Measurements from ENCODE around the gene CPEB1.

DNA sequence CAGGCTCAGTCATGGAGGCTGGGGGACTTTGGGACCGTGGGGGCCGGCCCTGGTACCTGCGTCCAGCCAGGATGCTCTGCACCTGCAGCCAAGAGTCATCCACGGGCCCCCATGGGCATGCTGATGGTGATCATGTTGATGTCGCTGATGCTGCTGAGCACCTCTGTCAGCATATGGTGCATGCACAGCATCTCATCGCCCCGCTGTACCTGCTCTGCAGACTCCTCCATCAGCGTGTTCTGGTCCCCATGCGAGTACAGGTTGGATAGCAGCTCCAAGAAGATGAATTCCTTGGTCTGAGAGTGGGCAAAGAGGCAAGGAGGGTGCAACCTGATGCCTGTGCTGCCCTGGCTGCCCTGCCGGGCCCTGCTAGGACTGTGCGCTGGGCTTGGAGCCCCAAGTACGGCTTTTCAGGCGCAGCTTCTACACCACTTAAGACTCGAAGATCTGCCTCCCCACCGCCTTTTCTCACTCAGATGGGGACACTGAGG lies 114.1 kb downstream of the CPEB1 start:
- TF ChIP-seq, protein P1, sequence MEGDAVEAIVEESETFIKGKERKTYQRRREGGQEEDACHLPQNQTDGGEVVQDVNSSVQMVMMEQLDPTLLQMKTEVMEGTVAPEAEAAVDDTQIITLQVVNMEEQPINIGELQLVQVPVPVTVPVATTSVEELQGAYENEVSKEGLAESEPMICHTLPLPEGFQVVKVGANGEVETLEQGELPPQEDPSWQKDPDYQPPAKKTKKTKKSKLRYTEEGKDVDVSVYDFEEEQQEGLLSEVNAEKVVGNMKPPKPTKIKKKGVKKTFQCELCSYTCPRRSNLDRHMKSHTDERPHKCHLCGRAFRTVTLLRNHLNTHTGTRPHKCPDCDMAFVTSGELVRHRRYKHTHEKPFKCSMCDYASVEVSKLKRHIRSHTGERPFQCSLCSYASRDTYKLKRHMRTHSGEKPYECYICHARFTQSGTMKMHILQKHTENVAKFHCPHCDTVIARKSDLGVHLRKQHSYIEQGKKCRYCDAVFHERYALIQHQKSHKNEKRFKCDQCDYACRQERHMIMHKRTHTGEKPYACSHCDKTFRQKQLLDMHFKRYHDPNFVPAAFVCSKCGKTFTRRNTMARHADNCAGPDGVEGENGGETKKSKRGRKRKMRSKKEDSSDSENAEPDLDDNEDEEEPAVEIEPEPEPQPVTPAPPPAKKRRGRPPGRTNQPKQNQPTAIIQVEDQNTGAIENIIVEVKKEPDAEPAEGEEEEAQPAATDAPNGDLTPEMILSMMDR (IDR thresholded peaks at IDR 0.05) = no peak
- no peak for TF ChIP-seq EZH2 (IDR thresholded peaks at IDR 0.05; ENCODE audit: borderline replicate concordance, insufficient read depth, low read depth, low read length, poor library complexity, severe bottlenecking)

All from B cell (primary cell).